OCI-LY1 (cell line): ENCODE measurements around the gene LENG1.

Source experiments
- EZH2 ChIP-seq: fragments of 200-600 bp; sonication (generic), shearing (Covaris generic); IDR thresholded peaks from 2 replicates; pipeline ENCODE4 v1.8.0; 2017; ENCODE audit warnings: borderline replicate concordance, mixed run types, mild to moderate bottlenecking, antibody characterized with exemption, low read length, moderate library complexity, mixed read lengths
- TF ChIP-seq, protein P1 (sequence below): fragments of 200-600 bp; sonication (generic), shearing (Covaris generic); IDR thresholded peaks from 2 replicates; pipeline ENCODE4 v1.5.1; 2017; ENCODE audit warnings: mild to moderate bottlenecking, antibody characterized with exemption, low read length, moderate library complexity, mixed read lengths

GRCh38 chr19:54178581-54179261 is 19.2 kb upstream of the LENG1 start:
- TF ChIP-seq, protein P1, sequence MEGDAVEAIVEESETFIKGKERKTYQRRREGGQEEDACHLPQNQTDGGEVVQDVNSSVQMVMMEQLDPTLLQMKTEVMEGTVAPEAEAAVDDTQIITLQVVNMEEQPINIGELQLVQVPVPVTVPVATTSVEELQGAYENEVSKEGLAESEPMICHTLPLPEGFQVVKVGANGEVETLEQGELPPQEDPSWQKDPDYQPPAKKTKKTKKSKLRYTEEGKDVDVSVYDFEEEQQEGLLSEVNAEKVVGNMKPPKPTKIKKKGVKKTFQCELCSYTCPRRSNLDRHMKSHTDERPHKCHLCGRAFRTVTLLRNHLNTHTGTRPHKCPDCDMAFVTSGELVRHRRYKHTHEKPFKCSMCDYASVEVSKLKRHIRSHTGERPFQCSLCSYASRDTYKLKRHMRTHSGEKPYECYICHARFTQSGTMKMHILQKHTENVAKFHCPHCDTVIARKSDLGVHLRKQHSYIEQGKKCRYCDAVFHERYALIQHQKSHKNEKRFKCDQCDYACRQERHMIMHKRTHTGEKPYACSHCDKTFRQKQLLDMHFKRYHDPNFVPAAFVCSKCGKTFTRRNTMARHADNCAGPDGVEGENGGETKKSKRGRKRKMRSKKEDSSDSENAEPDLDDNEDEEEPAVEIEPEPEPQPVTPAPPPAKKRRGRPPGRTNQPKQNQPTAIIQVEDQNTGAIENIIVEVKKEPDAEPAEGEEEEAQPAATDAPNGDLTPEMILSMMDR = no peak
- TF ChIP-seq EZH2 = no peak
